Adrenal gland (tissue), 5 donors: ENCODE data around the gene MOV10.

Experiments
- POLR2A ChIP-seq, 2 donors: fragments of 450-650 bp; IDR thresholded peaks; one replicate each; pipeline ENCODE4 v1.6.1; 2017; ENCODE audit warnings: antibody characterized with exemption in 2 of 2, mild to moderate bottlenecking in 2 of 2, moderate library complexity in 1 of 2
- TF ChIP-seq, protein P1 (sequence below), 6 experiments: fragments of 450-650 bp in 4 of 6; fragments of 200-600 bp in 2 of 6; sonication (generic) in 1 of 6; IDR thresholded peaks; 1 replicate in 5 of 6; 2 replicates in 1 of 6; pipeline versions ENCODE4 v1.5.1 to v1.8.0; 2016 to 2021; ENCODE audit warnings: antibody characterized with exemption in 6 of 6, mild to moderate bottlenecking in 2 of 6, moderate library complexity in 1 of 6
- donor health status: DM: no; HTN: no; CAD: no.

DNA sequence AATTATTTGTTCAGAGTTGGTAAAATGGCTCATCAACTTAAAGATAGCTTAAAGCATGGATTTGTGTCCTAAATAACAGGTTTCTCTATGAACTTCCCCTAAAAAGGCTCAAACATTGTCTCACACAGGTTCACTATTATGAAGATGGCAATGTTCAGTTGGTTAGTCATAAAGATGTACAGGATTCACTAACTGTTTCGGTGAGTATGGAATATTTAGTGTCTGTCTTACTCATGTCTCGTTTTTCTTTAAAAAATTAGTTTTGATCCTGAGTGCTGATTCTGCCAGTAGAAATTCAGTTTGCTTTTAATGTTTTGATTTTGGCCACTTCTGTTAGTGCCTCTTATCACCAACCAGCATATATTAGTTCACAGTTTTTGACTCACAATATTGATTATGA lies 7.5 kb upstream of the MOV10 start:
- TF ChIP-seq, protein P1, sequence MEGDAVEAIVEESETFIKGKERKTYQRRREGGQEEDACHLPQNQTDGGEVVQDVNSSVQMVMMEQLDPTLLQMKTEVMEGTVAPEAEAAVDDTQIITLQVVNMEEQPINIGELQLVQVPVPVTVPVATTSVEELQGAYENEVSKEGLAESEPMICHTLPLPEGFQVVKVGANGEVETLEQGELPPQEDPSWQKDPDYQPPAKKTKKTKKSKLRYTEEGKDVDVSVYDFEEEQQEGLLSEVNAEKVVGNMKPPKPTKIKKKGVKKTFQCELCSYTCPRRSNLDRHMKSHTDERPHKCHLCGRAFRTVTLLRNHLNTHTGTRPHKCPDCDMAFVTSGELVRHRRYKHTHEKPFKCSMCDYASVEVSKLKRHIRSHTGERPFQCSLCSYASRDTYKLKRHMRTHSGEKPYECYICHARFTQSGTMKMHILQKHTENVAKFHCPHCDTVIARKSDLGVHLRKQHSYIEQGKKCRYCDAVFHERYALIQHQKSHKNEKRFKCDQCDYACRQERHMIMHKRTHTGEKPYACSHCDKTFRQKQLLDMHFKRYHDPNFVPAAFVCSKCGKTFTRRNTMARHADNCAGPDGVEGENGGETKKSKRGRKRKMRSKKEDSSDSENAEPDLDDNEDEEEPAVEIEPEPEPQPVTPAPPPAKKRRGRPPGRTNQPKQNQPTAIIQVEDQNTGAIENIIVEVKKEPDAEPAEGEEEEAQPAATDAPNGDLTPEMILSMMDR (IDR thresholded peaks at IDR 0.05): no peak
- no peak for TF ChIP-seq POLR2A (IDR thresholded peaks at IDR 0.05)
